Stimulated activated CD8-positive, alpha-beta memory T cell treated with anti-CD3 and anti-CD28 coated beads, Interleukin-7, amount 100 ng/mL, for 48 hours (primary cell): Measurements from ENCODE around the gene PKN1.

ENCODE experiments used
- DNase-seq, 2 donors: peaks; one replicate each; pipeline ENCODE4 v3.0.0-alpha.2; 2020; ENCODE audit warnings: low read depth in 1 of 2; ENCODE audit errors: extremely low read depth in 1 of 2

The PKN1 gene

DNA sequence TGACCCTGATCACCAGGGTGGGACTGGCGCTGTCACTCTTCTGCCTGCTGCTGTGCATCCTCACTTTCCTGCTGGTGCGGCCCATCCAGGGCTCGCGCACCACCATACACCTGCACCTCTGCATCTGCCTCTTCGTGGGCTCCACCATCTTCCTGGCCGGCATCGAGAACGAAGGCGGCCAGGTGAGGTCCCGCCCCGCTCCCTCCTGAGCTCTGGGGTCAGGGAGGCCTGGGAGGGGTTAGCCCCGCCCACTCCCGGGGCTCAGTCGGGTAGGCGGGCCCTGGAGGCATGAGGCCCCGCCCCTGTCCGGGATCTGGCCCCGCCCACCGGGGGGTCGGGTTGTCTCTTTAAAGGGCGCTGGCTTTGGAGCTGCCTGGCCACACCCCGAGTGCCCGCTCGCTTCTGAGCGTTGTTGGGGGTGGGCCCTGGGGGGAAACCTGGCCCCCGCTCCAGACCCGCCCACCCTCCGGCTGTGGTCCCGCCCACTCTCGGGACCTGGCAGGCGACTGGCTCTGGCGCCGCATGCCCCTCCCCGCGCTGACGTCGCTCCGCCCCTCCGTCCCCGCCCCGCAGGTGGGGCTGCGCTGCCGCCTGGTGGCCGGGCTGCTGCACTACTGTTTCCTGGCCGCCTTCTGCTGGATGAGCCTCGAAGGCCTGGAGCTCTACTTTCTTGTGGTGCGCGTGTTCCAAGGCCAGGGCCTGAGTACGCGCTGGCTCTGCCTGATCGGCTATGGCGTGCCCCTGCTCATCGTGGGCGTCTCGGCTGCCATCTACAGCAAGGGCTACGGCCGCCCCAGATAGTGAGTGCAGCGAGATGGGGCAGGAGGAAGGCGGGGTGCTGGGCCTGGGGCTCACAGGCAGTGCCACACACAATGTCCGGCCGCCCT, 27.1 kb upstream of the PKN1 start:
- DNase-seq = peak; percentile 85 to 90

DNA sequence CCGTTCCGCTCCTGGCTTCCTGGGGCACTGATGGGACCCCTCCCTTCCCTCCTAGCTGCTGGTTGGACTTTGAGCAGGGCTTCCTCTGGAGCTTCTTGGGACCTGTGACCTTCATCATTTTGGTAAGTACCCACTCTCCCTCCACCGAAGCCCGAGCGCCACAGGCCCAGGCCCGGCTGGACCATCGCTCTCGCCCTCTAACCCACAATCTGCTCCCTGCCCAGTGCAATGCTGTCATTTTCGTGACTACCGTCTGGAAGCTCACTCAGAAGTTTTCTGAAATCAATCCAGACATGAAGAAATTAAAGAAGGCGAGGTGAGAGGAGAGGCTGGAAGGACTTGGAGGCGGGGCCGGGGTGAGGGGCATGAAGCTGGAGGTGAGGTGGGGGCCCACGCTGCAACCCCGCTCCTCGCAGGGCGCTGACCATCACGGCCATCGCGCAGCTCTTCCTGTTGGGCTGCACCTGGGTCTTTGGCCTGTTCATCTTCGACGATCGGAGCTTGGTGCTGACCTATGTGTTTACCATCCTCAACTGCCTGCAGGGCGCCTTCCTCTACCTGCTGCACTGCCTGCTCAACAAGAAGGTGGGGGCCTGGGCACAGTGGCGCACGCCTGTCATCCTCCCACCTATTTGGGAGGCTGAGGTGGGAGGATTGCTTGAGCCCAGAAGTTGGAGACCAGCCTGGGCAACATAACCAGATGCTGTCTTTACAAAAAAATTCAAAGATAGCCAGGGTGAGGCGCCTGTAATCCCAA, 26.3 kb upstream of the PKN1 start:
- no peak for DNase-seq

DNA sequence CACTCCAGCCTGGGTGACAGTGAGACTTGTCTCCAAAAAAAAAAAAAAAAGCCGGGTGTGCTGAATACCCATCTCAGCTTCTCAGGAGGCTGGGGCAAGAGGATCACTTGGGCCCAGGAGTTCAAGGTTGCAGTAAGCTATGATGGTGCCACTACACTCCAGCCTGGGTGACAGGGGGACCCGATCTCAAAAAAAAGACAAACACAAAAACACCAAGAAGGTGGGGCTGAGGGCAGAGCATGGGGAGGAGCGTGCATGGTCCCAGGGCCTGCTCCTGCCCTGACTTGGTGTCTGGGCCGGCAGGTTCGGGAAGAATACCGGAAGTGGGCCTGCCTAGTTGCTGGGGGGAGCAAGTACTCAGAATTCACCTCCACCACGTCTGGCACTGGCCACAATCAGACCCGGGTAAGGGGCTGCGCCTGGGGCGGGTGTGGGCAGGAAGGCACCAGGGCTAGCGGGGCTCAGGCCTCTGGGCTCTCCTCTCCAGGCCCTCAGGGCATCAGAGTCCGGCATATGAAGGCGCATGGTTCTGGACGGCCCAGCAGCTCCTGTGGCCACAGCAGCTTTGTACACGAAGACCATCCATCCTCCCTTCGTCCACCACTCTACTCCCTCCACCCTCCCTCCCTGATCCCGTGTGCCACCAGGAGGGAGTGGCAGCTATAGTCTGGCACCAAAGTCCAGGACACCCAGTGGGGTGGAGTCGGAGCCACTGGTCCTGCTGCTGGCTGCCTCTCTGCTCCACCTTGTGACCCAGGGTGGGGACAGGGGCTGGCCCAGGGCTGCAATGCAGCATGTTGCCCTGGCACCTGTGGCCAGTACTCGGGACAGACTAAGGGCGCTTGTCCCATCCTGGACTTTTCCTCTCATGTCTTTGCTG, 25.3 kb upstream of the PKN1 start:
- DNase-seq = no peak

DNA sequence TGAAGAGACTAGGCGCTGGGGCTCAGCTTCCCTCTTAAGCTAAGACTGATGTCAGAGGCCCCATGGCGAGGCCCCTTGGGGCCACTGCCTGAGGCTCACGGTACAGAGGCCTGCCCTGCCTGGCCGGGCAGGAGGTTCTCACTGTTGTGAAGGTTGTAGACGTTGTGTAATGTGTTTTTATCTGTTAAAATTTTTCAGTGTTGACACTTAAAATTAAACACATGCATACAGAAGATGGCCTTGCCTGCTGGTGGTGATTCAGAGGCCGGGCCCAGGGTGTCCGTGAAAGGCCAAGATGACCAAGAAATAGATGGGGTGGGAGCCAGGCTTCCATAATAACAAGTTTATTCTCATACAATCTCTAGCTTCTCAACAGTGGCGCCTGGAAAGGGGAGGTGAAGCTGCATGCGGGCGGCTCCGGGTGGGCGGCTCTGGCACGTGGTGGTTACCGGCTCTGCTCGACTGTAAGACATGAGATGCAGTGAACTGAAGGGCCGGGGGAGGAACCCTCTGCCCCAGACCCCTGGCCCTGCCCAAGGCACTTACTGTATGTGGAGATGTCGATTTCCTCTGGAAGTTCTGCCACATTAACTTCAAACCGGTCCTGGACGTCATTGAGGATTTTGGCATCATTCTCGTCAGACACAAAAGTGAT, 24.5 kb upstream of the PKN1 start:
- DNase-seq = no peak

DNA sequence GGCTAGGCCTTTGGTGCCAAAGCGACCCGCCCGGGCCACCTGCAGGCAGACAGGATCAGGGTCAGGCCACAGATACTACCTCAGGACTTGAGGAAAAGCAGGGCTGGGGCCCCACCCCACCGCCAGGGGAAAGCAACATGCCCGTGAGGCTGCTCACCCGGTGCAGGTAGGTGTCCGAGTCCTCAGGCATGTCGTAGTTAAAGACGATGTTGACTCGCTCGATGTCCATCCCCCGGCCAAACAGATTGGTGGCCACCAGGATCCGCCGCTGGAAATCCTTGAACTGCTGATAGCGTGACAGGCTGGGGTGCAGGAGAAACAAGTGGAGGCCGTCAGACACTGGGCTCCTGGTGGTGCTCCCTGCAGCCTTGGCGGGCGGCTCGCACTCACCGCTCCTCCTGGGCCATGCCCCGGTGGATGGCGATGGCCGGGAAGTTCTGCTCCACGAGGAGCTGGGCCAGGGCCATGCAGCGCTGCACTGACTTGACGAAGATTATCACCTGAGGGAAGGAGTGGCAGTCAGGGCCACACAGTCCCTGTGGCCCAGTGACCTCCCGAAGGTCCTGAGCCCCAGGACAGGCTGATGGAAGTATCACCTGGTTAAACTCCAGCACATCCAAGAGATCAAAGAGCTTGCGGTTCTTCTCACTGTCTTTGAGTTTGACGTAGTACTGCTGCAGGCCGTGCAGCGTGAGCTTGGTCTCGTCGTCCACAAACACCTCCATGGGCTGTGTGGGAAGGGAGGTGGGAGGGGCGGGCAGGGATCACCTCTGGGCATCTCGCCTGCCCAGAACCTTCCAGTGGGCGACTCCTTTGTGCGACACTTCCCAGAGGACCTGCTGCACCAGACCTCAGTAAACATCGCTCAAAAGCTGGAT, 23.7 kb upstream of the PKN1 start:
- no peak for DNase-seq

DNA sequence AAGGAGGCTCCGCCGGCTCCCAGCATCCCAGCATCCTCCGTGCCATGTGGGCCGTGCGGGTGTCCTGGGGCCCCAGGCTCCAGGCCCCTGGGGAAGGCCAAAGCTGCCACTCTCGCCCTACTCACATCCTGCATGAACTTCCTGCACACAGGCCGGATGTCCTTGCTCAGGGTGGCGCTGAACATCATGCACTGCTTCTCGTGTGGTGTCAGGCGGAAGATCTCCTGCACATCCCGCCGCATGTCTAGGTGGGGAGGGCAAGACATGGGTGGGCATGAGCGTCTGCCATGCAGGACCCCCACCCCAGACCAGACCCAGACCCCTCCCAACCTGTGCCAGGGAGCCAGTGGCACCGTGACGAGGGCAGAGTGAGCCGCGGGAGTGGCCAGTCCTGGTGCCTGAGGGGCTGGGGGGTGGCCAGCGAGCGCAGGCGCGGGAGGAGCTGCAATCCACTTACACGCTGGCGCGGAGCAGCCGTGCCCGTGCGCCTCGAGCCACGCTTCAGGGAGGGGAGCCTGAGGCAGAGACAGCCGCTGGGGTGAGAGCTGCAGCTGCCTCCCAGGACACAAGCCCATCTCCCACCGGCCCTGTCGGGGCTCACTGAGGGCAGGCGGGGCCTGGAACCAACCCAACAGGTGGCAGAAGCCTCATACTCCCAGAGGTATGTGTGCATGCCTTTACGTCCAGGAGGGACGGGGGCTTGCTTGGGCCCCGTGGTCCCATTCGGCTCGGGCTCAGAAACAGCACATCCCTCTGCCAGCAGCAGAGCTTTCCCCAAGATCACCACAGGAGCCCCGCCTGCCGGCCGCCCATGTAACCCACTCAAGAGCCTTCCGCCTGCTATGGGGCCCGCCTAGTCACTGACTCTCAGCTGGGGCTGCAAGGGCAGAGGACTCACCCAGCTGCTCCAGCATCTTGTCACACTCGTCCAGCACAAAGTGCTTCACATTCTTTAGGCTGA, 22.7 kb upstream of the PKN1 start:
- DNase-seq = no peak

DNA sequence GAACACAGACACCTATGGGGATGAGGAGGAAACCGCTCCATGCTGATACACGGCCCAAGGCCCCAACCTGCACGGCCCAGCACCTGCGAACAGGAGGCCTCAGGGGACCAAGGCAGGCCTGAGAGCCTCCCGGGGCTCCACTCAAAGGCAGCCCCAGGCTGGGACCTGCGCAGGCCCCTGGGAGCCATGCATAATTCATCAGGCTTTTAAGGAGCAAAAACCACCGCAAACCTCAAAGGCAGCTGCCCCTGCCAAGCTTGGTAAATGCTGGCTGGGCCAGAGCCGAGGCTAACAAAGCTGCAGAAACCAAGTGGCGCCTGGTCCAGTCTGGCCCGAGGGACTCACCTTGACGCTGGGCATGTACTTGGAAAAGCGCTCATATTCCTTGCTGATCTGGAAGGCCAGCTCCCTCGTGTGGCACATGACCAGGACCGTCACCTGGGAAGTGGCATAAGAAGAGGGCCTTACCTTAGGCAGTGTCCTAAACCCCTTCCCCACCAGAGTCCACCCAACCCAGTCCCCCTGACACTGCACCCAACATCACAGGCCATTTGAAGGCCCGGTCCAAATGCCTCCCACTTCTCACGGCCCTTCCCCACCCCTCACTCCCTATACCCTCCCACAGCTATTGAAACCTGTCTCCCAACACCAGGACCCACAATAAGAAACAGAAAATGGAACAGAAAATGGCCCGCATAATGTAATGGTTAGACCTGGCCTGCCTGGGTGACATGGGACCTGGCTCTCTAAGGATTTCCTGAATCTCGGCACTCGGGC, 21.8 kb upstream of the PKN1 start:
- no peak for DNase-seq

DNA sequence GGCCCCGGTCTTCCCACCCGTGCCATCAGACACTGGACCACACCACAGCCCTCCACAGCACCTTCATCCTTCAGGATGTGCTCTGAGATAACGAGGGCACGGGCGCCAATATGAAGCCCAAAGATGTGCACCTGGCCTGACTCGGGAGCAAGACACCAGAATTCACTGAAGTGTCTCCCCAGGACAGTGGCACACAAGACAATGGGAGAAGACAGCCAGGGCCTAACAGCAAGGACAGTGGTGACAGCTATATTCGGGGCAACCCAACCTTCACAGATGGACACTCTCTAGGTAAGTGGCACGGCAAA, 21.2 kb upstream of the PKN1 start:
- no peak for DNase-seq

DNA sequence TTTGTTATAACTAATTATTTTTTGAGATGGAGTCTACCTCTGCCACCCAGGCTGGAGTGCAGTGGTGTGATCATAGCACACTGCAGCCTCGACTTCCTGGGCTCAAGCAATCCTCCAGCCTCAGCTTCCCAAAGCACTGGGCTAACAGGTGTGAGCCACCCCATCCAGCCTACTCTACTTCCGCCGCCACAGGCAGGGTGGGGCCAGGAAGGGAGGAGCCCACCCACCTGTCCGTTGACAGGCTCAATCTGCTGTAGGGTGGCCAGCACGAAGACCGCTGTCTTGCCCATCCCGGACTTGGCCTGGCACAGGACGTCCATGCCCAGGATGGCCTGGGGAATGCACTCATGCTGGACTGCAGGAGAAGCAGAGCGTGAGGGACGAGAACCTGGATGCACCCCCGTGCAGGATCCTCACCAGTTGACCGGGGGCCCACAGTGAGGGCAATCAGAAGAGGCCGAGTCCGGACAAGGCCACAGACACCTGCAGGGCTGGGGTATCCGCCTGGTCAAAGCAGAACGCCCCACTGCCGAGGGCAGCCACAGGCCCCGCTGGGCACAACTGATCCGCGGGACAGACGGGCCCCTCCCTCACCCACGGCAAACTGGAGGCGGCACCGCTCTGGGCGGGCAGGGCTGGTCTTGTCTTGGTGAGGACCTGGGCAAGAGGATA, 20.6 kb upstream of the PKN1 start:
- no peak for DNase-seq

DNA sequence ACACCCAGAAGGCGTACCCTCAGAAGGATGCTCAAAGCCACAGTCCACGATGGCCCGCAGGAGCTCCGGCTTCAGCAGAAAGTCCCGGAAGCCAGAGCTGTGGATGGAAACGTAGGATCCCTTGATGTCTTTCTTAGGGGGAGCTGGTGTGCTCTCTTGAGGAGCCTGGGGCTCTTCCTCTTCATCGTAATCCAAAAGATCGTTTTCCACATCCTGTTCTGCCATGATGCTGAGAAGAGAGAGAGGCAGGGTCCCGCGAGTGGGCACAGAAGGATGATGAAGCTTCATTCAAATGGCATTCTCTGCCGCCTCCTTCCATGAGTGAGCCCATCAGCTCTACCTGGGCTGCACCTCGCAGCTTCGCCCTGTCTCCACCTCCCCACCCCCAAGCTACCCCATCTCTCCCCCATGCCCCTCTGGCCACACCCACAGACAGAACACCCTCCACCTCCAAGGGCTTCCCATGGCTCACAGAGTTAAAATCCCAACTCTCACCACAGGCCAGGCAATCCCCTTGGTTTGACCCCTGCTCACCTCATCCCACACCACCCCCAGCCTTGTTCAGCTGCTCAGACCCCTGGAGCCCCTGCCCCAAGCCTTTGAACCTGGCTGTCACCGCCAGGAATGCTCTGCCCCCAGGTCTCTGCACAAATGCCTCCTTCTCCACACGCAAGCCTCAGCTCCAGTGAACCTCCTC, 20.0 kb upstream of the PKN1 start:
- DNase-seq = no peak

DNA sequence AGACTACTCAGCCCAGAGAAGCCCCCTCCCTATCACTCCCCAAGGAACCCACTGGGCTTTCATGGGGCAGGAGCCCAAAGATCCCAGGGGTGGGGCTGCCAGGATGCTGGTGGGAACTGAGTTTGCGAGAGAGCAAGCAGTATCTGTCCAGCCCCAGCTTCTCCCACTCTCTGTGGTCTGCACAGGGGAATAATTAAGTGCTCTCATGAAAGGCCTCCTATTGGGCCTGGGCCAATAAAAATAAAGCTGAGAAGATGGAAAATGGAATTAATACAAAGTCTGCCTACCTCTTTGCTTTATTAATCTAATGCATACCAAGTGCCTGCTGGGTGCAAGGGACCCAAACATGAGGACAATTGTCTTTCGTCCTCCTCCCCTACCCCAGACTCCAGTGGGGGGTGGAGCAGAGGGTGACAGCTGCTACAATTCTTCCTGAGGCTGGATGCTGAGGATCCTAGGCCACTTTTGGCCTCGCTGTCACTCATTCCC, 19.4 kb upstream of the PKN1 start:
- no peak for DNase-seq

DNA sequence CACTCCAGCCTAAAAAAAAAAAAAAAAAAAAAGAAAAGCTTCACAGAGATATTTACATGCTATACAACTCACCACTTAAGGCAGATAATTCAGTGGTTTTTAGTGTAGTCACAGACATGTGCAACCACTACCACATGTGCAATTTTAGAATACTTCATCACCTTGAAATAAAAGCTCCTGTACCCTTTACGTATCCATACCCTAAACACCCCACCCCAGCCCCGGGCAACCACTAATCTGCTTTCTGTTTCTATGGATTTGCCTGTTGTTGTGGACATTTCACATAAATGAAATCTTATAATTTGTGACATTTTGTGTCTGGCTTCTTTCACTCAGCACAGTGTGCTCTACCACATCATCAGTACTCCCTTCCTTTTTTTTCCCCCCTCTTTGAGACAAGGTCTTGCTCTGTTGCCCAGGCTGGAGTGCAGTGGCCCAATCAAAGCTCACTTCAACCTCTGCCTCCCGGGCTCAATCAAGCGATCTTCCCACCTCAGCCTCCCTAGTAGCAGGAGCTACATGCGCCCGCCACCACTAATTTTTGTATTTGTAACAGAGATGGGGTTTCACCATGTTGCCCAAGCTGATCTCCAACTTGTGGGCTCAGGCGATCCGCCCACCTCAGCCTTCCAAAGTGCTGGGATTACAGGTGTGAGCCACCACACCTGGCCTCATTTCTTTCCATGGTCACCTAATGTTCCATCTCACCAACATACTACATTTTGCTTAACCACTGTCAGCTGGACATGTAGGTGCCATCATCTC, 18.0 kb upstream of the PKN1 start:
- DNase-seq = no peak

DNA sequence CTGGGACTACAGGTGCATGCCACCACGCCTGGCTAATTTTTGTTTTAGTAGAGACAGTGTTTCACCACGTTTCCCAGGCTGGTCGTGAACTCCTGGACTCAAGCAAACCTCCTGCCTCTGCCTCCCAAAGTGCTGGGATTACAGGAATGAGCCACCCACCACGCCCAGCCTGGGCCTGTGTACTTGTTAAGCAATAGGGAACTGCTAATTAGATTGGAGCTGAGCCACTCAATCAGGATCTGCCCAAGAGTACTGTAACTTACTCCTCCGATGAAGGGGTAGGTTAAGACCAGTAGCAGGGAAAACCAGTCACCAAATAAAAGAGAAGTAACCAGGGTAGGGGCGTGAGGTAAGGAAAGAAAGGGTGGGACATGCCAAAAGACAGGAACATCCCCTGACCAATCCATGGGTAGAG, 16.3 kb upstream of the PKN1 start:
- no peak for DNase-seq

DNA sequence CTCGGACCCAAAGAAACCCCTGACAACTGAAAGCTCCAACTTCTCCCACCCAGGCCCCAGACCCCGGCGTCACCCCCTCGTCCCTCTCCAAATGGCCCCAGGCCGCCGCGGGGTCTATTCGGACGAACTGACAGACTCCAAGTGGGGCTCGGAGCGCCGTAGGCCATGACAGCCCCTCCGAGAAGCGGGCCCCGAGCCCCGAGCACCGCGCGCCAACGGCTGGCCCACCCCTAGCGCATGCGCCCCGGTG, 14.3 kb upstream of the PKN1 start:
- peak; percentile 72 to 75 for DNase-seq

DNA sequence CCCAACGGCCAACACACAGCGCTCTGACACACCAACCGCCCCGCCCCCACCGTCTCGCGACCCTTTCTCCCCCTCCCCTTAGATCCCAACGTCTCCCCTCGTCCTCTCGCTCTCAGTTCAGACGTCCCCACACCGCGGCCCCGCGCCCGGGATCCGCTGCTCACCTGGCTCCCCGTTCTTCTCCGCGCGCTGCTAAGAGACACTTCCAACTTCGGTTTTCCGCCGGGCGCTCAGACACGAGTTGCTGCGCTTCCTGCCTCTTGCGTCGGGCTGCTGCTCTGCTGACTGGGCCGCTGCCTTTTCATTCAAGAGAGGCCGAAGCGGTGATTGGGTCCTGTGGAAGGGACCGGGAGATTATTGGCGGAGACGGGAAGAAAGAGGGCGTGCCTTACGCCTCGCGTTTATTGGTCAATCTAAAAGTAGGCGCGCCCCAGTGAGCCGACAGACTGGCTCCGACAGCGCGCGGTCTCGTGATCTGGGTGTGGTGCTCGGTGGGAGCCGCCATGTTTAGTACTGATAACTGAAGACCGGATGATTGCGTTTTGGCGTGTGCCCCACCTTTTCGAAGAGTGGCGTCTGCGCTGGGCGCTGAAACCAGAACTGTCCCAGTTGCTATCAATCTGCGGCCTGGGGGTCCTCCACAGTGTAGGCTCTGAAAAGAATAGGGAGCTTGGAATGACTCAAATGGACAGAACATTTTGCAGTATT, 13.8 kb upstream of the PKN1 start, which contains the start of gene DDX39A:
DDX39A (minus strand) TSS at position 236 of the 708 bp plus-strand sequence. CDS start 6,121 bp downstream, outside the sequence.
- peak; percentile 92 to 98 for DNase-seq
